B cell (primary cell): ENCODE measurements around the gene RNF114.

Source experiments
- EZH2 ChIP-seq: IDR thresholded peaks from 2 replicates; pipeline ENCODE4 v1.6.1; 2012; ENCODE audit warnings: borderline replicate concordance, low read depth, mild to moderate bottlenecking, moderate library complexity, low read length; ENCODE audit not compliant: insufficient read depth, poor library complexity, severe bottlenecking
- TF ChIP-seq, protein P1 (sequence below): fragments of 200-600 bp; IDR thresholded peaks from one replicate; pipeline ENCODE4 v1.8.0; 2022; ENCODE audit warnings: antibody characterized with exemption, mild to moderate bottlenecking

DNA sequence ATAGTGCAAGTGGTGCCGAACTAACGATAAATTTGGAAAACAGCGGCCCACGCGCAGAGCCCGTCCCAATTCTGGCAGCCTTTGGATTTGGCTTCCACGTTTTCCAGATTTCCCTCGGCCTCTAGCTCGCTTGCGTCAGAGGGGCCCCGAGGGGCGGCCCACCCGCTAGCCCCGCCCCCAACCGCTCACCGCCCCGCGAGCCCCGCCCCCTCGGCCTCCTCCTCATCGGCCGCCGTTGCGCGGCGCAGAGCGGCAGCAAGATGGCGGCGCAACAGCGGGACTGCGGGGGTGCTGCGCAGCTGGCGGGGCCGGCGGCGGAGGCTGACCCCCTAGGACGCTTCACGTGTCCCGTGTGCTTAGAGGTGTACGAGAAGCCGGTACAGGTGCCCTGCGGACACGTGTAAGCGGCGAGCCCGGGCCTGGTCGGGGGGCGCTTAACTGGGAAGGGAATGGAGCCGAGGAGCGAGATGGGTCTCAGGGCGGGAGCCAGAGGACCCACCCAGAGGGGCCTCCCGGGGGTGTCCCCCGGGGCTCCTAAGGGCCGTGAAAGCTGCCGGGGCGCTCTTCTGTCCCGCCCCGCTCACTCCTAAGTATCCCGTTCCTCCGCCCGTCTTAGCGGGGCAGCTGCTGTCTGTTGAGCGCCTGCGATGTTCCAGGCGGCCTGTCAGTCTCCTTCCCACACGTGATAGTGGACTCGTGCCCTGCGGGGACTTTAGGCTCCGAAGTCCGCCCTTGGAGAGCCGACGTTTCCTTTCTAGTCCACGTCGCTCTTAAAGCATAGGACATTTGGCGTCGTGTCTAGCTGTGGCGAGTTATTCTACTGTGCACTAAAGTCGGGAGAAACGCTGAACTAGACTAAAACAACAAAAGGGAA, at the start of gene RNF114:
- TF ChIP-seq, protein P1, sequence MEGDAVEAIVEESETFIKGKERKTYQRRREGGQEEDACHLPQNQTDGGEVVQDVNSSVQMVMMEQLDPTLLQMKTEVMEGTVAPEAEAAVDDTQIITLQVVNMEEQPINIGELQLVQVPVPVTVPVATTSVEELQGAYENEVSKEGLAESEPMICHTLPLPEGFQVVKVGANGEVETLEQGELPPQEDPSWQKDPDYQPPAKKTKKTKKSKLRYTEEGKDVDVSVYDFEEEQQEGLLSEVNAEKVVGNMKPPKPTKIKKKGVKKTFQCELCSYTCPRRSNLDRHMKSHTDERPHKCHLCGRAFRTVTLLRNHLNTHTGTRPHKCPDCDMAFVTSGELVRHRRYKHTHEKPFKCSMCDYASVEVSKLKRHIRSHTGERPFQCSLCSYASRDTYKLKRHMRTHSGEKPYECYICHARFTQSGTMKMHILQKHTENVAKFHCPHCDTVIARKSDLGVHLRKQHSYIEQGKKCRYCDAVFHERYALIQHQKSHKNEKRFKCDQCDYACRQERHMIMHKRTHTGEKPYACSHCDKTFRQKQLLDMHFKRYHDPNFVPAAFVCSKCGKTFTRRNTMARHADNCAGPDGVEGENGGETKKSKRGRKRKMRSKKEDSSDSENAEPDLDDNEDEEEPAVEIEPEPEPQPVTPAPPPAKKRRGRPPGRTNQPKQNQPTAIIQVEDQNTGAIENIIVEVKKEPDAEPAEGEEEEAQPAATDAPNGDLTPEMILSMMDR, result no peak
- no peak for TF ChIP-seq EZH2
